CD4-positive, alpha-beta T cell treated with Interleukin-6 at 100 ng/mL for 8 hours (primary cell): ENCODE results near the gene NOX5.
"Not testable (repeated sequence)": the region's sequence is repeated elsewhere in the genome, so short reads cannot be mapped to it uniquely, and the experiment has no call there.

Experiments used
- DNase-seq: peaks from one replicate; pipeline ENCODE4 v3.0.0-alpha.2; 2020; ENCODE audit warnings: mixed read lengths, low spot score

Gene NOX5, protein sequence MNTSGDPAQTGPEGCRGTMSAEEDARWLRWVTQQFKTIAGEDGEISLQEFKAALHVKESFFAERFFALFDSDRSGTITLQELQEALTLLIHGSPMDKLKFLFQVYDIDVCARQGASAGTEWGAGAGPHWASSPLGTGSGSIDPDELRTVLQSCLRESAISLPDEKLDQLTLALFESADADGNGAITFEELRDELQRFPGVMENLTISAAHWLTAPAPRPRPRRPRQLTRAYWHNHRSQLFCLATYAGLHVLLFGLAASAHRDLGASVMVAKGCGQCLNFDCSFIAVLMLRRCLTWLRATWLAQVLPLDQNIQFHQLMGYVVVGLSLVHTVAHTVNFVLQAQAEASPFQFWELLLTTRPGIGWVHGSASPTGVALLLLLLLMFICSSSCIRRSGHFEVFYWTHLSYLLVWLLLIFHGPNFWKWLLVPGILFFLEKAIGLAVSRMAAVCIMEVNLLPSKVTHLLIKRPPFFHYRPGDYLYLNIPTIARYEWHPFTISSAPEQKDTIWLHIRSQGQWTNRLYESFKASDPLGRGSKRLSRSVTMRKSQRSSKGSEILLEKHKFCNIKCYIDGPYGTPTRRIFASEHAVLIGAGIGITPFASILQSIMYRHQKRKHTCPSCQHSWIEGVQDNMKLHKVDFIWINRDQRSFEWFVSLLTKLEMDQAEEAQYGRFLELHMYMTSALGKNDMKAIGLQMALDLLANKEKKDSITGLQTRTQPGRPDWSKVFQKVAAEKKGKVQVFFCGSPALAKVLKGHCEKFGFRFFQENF

GRCh38 chr15:69014454-69014853 is at the start of gene NOX5:
Gene NOX5, plus strand, starts transcription at chr15:69014695. Its CDS starts 41 bp downstream, at chr15:69014736.
- DNase-seq: no peak

DNA sequence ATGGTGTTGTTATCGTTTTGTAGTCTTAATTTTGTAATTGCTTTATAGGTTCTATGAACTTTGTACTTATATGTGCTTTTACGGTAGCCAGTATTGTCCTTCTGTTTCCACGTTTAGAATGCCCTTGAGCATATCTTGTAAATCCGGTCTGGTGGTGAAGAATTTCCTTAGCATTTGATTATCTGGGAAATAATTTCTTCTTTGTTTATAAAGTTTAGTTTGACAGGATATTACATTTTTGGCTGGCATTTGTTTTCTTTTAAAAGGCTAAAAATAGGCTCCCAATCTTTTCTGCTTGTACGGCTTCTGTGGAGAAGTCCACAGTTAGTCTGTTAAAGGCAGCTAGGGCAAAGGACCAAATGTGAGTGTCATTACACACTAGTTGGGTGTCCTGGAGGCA is 47.5 kb upstream of the NOX5 start:
- DNase-seq: no peak

GRCh38 chr15:68967948-68968347 is 46.5 kb upstream of the NOX5 start:
- DNase-seq: no peak

GRCh38 chr15:68969298-68969697 is 45.2 kb upstream of the NOX5 start:
- DNase-seq: no peak

DNA sequence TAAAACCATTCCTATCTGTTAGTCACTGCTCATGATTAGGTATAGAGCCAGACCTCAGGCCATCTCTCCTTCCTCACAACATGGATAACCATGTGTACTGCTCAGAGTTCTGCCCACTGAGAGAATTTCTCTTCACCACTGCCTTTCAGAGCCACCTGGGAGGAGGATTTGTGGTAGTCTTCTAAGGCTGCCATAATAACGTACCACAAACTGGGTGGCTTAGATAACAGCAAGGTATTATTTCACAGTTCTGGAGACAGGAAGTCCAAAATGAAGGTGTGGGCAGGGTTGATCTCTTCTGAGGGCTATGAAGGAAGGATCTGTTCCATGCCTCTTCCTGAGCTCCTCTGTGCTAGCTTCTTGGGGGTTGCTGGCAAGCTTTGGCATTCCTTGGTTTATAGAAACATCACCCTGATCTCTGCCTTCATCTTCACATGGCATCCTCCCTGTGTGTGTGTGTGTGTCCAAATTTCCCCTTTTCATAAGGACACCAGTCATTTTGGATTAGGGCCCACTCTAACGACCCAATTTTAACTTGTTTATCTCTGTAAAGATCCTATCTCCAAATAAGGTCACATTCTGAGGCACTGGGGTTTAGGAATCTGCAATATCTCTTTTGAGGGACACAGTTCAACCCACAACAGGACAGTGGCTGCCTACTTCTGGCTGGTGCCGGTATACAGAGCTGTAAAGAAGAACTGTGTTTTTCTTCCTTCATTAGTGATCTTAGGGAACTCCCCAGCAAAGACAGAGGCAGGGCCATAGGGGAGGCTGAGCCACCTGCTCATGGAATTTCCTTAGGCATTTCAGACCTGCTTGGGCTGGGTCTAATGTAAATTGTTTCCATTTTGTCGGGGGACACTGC is 42.1 kb upstream of the NOX5 start:
- no peak for DNase-seq

DNA sequence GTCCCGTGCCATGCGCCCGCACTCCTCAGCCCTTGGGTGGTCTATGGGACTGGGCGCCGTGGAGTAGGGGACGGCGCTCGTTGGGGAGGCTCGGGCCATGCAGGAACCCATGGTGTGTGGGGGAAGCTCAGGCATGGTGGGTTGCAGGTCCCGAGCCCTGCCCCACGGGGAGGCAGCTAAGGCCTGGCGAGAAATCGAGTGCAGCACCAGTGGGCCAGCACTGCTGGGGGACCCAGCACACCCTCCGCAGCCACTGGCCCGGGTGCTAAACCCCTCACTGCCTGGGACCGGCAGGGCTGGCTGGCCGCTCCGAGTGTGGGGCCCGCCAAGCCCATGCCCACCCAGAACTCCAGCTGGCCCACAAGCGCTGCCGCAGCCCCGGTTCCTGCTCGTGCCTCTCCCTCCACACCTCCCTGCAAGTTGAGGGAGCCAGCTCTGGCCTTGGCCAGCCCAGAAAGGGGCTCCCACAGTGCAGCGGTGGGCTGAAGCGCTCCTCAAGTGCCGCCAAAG is 38.8 kb upstream of the NOX5 start:
- DNase-seq: not testable (repeated sequence)

- DNase-seq: not testable (repeated sequence)
Measured at GRCh38 chr15:68977426-68977825, 37.1 kb upstream of the NOX5 start.

DNA sequence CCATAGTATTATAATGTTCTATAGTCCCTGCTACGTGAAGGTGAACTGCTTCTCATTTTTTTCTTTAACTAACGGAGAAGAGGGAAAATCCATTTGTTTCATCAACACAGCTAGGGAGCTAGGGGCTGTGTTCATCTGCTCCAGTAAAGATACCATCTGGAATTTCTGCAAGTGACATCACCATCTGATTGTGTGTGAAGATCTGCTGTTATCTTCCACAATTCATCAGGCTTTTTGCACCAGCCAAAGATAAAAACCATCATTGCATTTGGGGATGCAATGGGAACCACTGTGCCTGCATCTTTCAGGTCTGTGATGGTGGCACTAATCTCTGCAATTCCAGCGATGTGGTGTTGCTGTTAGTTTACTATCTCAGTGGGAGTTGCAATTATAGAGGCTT is 35.5 kb upstream of the NOX5 start:
- DNase-seq: no peak

DNA sequence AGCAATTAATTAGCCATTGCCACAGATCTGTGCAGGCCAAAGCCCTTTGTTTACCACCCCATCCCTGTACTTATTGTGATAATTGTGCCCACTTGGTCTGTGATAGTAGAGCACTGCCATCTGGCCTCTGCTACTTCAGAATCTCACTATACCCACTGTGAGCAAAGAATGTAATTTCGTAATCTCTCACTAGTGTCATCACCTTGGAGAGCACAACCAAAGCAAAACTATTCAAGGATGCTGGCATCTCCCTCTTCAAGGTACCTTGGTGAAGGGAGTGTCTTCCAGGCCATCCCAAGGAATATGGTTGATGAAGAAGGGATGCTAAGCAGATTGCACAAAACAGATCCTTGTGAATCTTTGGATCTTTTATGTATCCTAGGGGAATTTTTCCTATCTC is 34.7 kb upstream of the NOX5 start:
- DNase-seq: no peak

GRCh38 chr15:68980786-68981185 is 33.7 kb upstream of the NOX5 start:
- no peak for DNase-seq

- no peak for DNase-seq
Measured at GRCh38 chr15:68981941-68982340, 32.6 kb upstream of the NOX5 start.

DNA sequence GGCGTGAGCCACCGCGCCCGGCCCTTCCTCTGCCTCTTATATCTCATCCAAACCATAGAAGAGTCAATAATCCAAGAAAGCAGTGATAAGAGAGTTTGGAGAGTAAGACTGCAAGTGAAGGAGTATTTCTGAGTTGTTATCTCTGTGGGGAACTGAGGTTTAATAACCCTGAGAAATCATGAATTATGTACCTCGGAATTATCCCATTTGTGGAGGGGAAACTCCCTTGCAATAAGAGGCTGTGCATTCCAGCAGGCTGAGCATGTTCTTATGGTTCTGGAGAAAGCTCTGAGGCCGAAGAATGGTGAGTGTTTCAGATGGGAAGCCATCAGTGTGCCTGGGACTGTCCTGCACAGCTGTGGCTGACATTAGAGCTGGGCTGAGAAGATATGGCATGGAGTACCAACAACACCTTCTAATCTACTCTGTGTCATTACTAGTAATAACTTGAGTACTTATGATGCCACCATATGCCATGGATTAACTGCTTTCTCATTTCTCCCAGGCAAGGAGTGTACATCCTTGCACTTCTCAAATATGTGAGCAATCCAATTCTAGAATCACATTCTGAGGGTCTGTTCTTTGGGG is 31.4 kb upstream of the NOX5 start:
- DNase-seq: no peak

- no peak for DNase-seq
Measured at GRCh38 chr15:68983961-68984481, 30.5 kb upstream of the NOX5 start.

- no peak for DNase-seq
Measured at GRCh38 chr15:68984586-68984985, 29.9 kb upstream of the NOX5 start.

DNA sequence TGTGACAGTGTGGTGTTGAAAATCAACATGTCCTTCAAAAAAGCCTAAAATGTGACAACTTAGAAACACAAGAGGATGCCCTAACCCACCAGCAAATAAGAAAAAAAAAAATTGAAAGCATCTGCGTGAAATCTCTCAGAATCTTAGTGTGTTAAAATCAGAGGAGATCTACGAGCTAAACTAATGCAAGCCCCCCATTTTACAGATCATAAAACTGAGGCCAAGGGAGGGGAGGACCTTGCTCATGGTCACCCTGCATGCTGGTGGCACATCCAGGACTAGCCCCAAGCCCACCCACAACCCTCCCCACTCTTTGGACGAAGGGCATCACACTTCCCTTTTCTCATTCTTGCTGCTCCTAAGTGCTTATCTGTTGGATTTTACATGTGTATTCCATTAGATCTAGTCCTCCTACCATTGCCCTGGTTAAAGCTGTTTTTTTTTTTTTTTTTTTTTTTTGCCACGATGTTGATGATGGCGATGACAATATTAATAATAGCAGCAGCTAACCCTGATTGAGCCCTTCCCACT is 29.1 kb upstream of the NOX5 start:
- DNase-seq: no peak

DNA sequence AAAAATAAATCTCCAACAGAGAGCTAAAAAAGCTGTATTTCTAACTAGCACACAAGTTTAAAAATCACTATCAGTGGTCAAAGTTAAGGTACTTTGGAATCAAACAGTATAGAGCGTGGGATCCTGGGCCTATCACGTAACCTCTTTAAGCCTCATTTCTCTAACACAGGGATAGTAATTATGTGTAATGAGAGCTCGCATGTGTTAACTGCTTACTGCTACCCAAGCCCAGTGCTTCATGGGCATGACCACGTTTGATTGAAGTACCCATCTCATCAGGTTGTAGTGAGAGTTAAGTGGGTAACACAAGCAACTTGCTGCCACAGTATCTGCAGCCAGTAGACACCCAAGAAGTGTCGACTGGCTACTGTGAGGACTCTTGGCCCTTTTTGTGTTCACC is 28.2 kb upstream of the NOX5 start:
- no peak for DNase-seq

GRCh38 chr15:68987120-68987519 is 27.4 kb upstream of the NOX5 start:
- no peak for DNase-seq

DNA sequence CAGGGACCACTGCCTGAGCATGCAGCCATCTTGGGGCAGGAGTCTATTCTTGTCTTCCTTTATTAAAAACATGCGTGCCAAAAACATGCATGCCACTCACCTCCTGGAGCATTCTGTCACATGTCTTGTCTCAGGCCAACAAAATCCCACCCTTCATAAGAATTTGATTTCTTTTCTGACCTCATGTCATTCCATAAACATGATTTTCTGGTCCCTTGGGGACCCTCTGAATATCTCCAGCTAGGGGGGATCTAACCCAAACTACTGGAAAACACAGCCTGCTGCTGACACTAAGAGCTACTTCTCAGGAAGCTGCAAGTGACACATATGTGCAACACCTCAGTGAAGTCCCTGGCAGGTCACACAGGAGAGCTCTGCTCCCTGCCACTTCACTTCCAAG is 26.8 kb upstream of the NOX5 start:
- DNase-seq: no peak

DNA sequence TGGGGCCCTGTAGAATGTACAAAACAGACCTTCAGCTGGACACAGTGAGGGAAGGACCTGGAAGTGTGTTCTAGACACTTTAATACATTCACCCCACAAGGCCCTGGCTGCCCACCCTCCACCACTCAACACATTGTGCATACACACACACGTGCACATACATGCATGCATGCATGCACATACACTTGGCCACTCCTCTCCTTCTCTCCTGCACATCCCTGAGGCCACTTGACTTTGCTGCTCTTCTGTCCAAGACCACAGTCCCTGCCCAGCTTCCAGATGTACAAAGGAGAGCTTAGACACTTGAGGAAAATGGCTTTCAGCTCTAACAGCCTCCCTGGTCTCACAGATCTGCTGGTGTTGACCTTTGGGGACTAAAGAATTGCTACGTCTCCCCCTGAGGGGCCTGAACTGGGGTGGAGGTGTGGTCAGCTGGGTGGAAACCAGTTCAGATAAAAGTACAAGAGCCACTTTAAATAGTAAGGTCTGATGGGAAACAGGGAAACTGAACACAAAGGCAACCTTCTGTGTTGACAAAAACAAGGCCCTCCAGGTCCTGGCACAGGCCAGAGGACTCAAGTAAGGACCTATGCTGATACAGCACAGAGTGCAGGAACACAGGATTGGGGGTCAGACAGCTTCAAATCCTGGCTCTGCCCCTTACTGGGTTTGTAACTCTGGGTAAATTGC is 24.8 kb upstream of the NOX5 start:
- DNase-seq: no peak

- DNase-seq: no peak
Measured at GRCh38 chr15:68990231-68990991, 24.1 kb upstream of the NOX5 start.
